Stimulated activated memory B cell treated with anti-CD40 and anti-IgM and Interleukin-4, amounts not matched to agents 10 μg/mL and 1 μg/mL and 100 μg/mL, for 72 hours (primary cell): Measurements from ENCODE around the gene LAMB3.

ENCODE experiments used
- ATAC-seq: fragments of 150-1000 bp; cut with Tn5 transposase; 2 replicates; pipeline ENCODE4 v1.10.0; 2021
- H3K27ac Mint-ChIP-seq: one replicate; pipeline ENCODE4 v1.8.0; 2022; ENCODE audit warnings: mild to moderate bottlenecking, mixed read lengths
- H3K27me3 Mint-ChIP-seq: one replicate; pipeline ENCODE4 v1.8.0; 2022; ENCODE audit warnings: mixed read lengths
- H3K36me3 Mint-ChIP-seq: one replicate; pipeline ENCODE4 v1.8.0; 2022; ENCODE audit warnings: mixed read lengths
- H3K4me1 Mint-ChIP-seq: one replicate; pipeline ENCODE4 v1.8.0; 2022; ENCODE audit warnings: mixed read lengths
- H3K4me3 Mint-ChIP-seq: one replicate; pipeline ENCODE4 v1.8.0; 2022; ENCODE audit warnings: mild to moderate bottlenecking, moderate library complexity, mixed read lengths
- H3K9me3 Mint-ChIP-seq: one replicate; pipeline ENCODE4 v1.8.0; 2022; ENCODE audit warnings: mixed read lengths

LAMB3 gene

GRCh38 chr1:209651138-209651587, 1.1 kb downstream of the LAMB3 start:
- H3K4me1 Mint-ChIP-seq = peaks cover 19% of the 10 kb centered on the region
- H3K9me3 Mint-ChIP-seq = no peaks in the 10 kb centered on the region
- peak; percentile 71 for ATAC-seq

GRCh38 chr1:209650454-209650853, 1.8 kb downstream of the LAMB3 start:
- Mint-ChIP-seq H3K9me3 (no peaks in the 10 kb centered on the region), H3K36me3 (no peaks in the 10 kb centered on the region), H3K27me3 (peaks cover 7% of the 10 kb centered on the region), H3K4me1 (peaks cover 23% of the 10 kb centered on the region), H3K27ac (no peak overlapping the region), H3K4me3 (no peak overlapping the region)
- no peak for ATAC-seq

More at GRCh38 chr1:209651138-209651587, 1.1 kb downstream of the LAMB3 start:
- Mint-ChIP-seq H3K36me3 (no peaks in the 10 kb centered on the region), H3K27me3 (no peaks in the 10 kb centered on the region), H3K4me3 (no peak overlapping the region), H3K27ac (no peak overlapping the region)

GRCh38 chr1:209648931-209649776, 3.1 kb downstream of the LAMB3 start:
- H3K4me3 Mint-ChIP-seq = no peak overlapping the region
- H3K4me1 Mint-ChIP-seq = peaks cover 24% of the 10 kb centered on the region
- peaks cover 9% of the 10 kb centered on the region for H3K27me3 Mint-ChIP-seq
- no peak overlapping the region for H3K27ac Mint-ChIP-seq
- no peaks in the 10 kb centered on the region for H3K9me3 Mint-ChIP-seq
- no peaks in the 10 kb centered on the region for H3K36me3 Mint-ChIP-seq
- no peak for ATAC-seq

GRCh38 chr1:209648346-209648745, 3.9 kb downstream of the LAMB3 start:
- no peak for ATAC-seq
- H3K27ac Mint-ChIP-seq = no peak overlapping the region
- H3K4me1 Mint-ChIP-seq = peaks cover 18% of the 10 kb centered on the region
- H3K36me3 Mint-ChIP-seq = no peaks in the 10 kb centered on the region
- no peak overlapping the region for H3K4me3 Mint-ChIP-seq
- no peaks in the 10 kb centered on the region for H3K9me3 Mint-ChIP-seq
- peaks cover 9% of the 10 kb centered on the region for H3K27me3 Mint-ChIP-seq

GRCh38 chr1:209647156-209647555, 5.1 kb downstream of the LAMB3 start:
- no peak for ATAC-seq
- Mint-ChIP-seq H3K27ac (no peak overlapping the region), H3K4me3 (no peak overlapping the region), H3K27me3 (peaks cover 9% of the 10 kb centered on the region), H3K36me3 (no peaks in the 10 kb centered on the region), H3K4me1 (peaks cover 17% of the 10 kb centered on the region), H3K9me3 (no peaks in the 10 kb centered on the region)

GRCh38 chr1:209646558-209646957, 5.7 kb downstream of the LAMB3 start:
- no peak for ATAC-seq
- no peaks in the 10 kb centered on the region for H3K9me3 Mint-ChIP-seq
- H3K27me3 Mint-ChIP-seq = peaks cover 9% of the 10 kb centered on the region
- no peak overlapping the region for H3K27ac Mint-ChIP-seq
- H3K4me3 Mint-ChIP-seq = no peak overlapping the region
- peaks cover 11% of the 10 kb centered on the region for H3K4me1 Mint-ChIP-seq
- H3K36me3 Mint-ChIP-seq = no peaks in the 10 kb centered on the region

DNA sequence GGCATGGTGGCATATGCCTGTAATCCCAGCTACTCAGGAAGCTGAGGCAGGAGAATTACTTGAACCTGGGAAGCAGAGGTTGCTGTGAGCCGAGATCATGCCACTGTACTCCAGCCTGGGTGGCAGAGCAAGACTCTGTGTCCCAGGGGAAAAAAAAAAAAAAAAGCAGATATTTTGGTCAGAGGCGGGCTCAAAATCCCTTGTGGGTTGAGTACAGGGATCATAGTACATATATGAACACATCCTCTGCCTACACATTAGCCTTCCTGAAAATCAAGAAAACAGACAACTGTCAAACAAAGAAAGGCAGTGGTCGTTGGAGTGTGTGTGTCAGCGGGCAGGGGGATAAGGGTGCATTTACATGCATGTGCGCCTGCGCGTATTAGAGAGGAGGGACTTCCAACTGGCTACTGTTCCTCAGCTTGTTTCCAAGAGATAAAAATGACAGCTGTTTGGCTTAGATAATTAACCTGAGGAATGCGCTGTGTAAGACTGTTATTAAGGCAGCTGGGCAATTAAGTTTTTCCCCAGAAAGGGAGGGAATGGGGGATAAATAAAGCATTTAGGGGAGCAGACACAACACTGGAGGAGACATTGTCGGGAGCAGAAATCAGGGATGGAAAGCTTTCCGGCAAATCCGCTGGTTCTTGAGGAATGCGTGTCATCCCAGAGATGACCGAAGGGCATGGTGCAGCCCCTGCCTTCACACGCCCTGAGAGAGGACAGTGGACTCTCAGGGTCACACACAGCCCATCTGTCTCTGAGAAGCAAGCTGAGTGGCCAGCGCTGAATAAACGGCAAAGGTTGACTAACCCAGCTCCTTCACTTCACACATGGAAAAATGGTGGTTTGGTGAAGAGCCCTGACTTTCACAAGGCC, 6.4 kb downstream of the LAMB3 start:
- Mint-ChIP-seq H3K27ac (no peak overlapping the region), H3K9me3 (no peaks in the 10 kb centered on the region), H3K27me3 (peaks cover 9% of the 10 kb centered on the region), H3K36me3 (no peaks in the 10 kb centered on the region), H3K4me3 (no peak overlapping the region), H3K4me1 (peaks cover 5% of the 10 kb centered on the region)
- no peak for ATAC-seq

DNA sequence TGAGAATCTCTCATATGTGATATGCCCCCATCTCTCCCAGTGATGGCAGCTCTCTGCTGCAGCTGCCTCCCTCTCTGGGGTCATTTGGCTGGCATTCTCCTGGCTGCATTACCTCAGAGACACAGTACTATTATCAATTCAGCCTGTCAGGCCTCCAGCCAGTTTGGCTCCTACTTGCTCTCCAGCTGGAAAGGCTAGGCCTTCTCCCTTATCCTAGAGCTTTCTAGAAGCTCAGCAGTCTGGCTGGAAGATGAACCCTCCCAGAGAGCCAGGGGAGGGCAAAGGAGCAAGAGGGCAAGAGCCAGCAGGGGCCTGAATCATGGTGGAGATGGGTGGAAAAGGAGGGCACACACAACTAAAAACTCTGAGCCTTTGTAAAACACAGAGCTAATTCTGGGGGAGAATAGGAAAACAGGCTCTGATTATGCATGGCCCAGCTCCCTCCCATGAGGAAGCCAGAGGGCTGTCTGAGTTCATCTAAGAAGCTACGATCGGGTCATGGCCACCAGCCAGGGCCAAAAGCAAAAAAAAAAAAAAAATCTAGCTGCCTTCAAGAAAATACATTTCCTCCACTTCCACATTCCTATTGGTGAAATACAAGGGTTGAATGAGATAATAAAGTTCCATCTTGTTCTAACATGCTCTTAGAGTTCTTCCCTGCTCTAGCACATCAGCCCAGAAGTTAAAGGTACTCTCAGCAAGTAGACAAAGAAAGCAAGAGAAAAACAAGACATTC, 8.8 kb downstream of the LAMB3 start:
- ATAC-seq = no peak
- Mint-ChIP-seq H3K9me3 (no peaks in the 10 kb centered on the region), H3K4me1 (peaks cover 5% of the 10 kb centered on the region), H3K27ac (no peak overlapping the region), H3K36me3 (no peaks in the 10 kb centered on the region), H3K4me3 (no peak overlapping the region), H3K27me3 (peaks cover 16% of the 10 kb centered on the region)

- Mint-ChIP-seq H3K4me1 (peaks cover 5% of the 10 kb centered on the region), H3K9me3 (no peaks in the 10 kb centered on the region), H3K36me3 (no peaks in the 10 kb centered on the region), H3K4me3 (no peak overlapping the region), H3K27ac (no peak overlapping the region), H3K27me3 (peaks cover 22% of the 10 kb centered on the region)
- no peak for ATAC-seq
Observed at GRCh38 chr1:209642816-209643215, 9.4 kb downstream of the LAMB3 start.

DNA sequence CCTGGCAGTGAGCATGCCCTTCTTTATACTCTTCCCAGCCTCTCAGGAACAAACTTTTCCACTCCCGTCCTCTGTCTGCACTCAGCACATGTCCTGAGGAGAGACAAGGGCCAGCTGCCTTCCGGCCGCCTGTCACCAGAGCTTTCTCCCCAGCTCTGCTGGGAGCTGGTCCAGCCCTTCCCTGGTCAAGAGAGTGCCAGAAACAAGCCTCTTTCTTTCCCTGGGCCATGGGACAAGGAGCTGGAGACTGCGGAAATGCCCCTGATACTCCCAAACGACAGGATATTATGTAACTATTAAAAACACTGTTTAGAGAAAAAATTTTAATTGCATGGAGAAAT, 10.4 kb downstream of the LAMB3 start:
- no peaks in the 10 kb centered on the region for H3K36me3 Mint-ChIP-seq
- H3K4me1 Mint-ChIP-seq = peaks cover 5% of the 10 kb centered on the region
- H3K9me3 Mint-ChIP-seq = no peaks in the 10 kb centered on the region
- no peak overlapping the region for H3K27ac Mint-ChIP-seq
- H3K4me3 Mint-ChIP-seq = no peak overlapping the region
- H3K27me3 Mint-ChIP-seq = peaks cover 25% of the 10 kb centered on the region
- ATAC-seq = no peak

GRCh38 chr1:209635850-209636249, 16.4 kb downstream of the LAMB3 start:
- Mint-ChIP-seq H3K9me3 (no peaks in the 10 kb centered on the region), H3K4me1 (peaks cover 20% of the 10 kb centered on the region), H3K4me3 (no peak overlapping the region), H3K36me3 (no peaks in the 10 kb centered on the region), H3K27ac (no peak overlapping the region), H3K27me3 (peaks cover 25% of the 10 kb centered on the region)
- ATAC-seq = no peak

DNA sequence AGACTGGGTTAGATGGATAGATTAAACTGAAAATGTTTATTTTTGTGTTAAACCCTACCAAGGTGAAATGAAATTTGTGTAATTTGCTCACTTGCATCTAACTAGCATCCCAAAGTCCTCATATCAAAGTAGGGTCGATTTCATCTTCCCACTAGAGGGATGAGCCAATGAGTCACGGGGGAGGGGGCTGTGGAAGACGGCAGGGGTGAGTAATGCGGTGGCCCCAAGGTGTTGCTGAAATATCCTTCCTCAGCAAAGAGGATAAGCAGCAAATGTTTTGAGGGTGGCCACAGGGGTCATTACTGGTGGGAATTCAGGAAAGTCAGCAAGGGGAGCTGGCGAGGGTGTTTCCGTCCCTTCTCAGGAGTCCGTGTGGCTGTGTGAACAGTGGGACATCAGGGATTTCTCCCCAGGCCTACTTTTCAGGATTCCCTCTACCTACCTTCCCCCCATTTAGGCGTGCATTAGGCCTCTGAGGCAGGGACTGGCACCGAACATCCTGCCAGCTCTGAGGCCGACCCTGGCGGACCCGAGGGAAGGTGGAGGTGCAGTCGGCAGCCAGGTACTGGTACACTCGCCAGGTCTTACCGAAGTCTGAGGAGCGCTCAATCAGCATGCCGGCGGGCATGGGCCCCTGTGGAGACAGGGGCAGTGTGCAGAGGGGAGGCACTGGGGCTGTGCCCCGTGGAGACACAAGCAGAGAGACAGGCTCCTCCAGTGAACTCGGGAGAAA, 18.1 kb downstream of the LAMB3 start:
- H3K27ac Mint-ChIP-seq = no peak overlapping the region
- peaks cover 20% of the 10 kb centered on the region for H3K4me1 Mint-ChIP-seq
- no peak for ATAC-seq
- H3K9me3 Mint-ChIP-seq = no peaks in the 10 kb centered on the region
- no peaks in the 10 kb centered on the region for H3K36me3 Mint-ChIP-seq
- H3K4me3 Mint-ChIP-seq = no peak overlapping the region
- peaks cover 28% of the 10 kb centered on the region for H3K27me3 Mint-ChIP-seq

DNA sequence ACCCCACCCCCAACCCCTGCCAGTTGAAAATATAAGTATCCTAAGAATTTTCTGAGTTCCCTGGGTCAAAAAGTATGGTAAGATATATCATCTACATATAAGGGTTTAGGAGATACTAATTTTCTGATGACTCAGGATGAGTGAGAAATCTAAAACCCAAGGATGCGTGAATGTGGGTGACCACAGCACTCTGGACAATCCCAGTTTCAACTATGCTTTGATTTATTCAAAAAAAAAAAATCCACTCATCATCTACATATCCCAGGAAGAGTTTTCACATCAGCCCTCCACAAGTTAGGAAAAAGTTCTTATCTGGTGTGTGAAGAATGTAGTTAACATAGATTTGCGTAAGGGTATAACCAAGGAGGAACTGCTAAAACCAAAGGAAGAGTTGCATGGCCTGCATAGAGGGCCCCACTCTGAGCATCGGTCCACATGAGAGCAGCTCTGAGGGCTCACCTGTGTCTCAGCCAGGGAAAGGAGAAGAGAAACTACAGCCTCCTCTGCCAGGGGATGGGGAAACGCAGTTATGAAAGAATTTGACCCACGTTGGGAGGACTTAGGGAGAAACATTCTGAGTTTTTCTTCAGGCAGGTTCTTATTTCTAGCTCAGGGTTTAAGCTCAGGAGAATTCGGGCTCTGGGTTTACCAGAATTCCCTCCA, 18.8 kb downstream of the LAMB3 start:
- Mint-ChIP-seq H3K9me3 (no peaks in the 10 kb centered on the region), H3K27ac (no peak overlapping the region), H3K4me3 (no peak overlapping the region), H3K36me3 (no peaks in the 10 kb centered on the region), H3K27me3 (peaks cover 28% of the 10 kb centered on the region), H3K4me1 (peaks cover 20% of the 10 kb centered on the region)
- peak; percentile 74 for ATAC-seq
